ENCODE measurements around the gene SNRPB2. TPM values are rescaled to one million over a fixed set of nuclear protein-coding genes. Genes with fewer than 3 reads are reported as not detected.
A peak's percentile ranks its signal among the peaks of the same experiment; 100 is the strongest.

SNRPB2 gene
- polyA plus RNA-seq (2012; ENCODE audit: low read depth, missing spikeins): 95.7 TPM

- DNase-seq (ENCODE audit: insufficient read length, low spot score) (peak; percentile 70), FAIRE-seq (peak; percentile 86)
- TF ChIP-seq SPI1 (IDR thresholded peaks at IDR 0.05; ENCODE audit: low read depth, low read length): peak; percentile 53
- peak; percentile 88 for TF ChIP-seq POU2F2 (IDR thresholded peaks at IDR 0.05; ENCODE audit: low read depth, low read length)
- peak; percentile 94 for TF ChIP-seq TAF1 (IDR thresholded peaks at IDR 0.05; ENCODE audit: low read depth, low read length)
- TF ChIP-seq POLR2A (IDR thresholded peaks at IDR 0.05; ENCODE audit: low read depth, low read length): peak; percentile 98
- peak; percentile 96 for TF ChIP-seq POLR2AphosphoS5 (IDR thresholded peaks at IDR 0.05; ENCODE audit: low read depth, low read length)
- no peak for TF ChIP-seq PAX5 (IDR thresholded peaks at IDR 0.05; ENCODE audit: insufficient read depth, low read length, severe bottlenecking)
These were observed at the start of gene SNRPB2 for GRCh38 chr20:16729565-16730460. SNRPB2 (plus strand) TSS chr20:16730026; CDS start chr20:16731703, 1,677 bp downstream.

- FAIRE-seq: no peak
These were observed 45.4 kb upstream of the SNRPB2 start for GRCh38 chr20:16684416-16684815.

DNA sequence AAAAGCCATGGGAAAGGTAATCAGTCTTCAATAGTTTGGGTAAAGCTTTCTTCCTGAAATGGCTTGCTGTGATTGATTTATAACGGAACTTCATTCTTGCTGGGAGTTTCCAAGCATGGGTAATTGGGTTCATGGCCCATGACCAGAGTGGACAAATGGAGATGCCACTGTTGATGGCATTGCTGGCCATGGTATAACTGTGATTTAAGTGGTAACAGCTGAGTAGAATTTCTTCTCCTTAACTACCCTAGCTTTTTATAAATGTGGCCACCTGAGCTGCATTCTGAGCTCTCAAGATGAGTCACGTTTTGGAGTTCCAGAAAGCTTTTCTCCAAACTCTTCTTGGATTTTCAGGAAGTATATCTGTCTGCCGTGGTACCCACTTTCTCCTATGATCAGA lies 39.9 kb upstream of the SNRPB2 start:
- FAIRE-seq: no peak
- no peak for TF ChIP-seq TAF1 (IDR thresholded peaks at IDR 0.05; ENCODE audit: low read depth, low read length)
- TF ChIP-seq POLR2AphosphoS5 (IDR thresholded peaks at IDR 0.05; ENCODE audit: low read depth, low read length): no peak
- no peak for TF ChIP-seq PAX5 (IDR thresholded peaks at IDR 0.05; ENCODE audit: insufficient read depth, low read length, severe bottlenecking)
- no peak for TF ChIP-seq POLR2A (IDR thresholded peaks at IDR 0.05; ENCODE audit: low read depth, low read length)
- no peak for TF ChIP-seq POU2F2 (IDR thresholded peaks at IDR 0.05; ENCODE audit: low read depth, low read length)
- TF ChIP-seq SPI1 (IDR thresholded peaks at IDR 0.05; ENCODE audit: low read depth, low read length): no peak
- DNase-seq (ENCODE audit: insufficient read length, low spot score): no peak

More at GRCh38 chr20:16684416-16684815, 45.4 kb upstream of the SNRPB2 start:
- TF ChIP-seq POLR2AphosphoS5 (IDR thresholded peaks at IDR 0.05; ENCODE audit: low read depth, low read length) (no peak), POU2F2 (IDR thresholded peaks at IDR 0.05; ENCODE audit: low read depth, low read length) (no peak), TAF1 (IDR thresholded peaks at IDR 0.05; ENCODE audit: low read depth, low read length) (no peak), SPI1 (IDR thresholded peaks at IDR 0.05; ENCODE audit: low read depth, low read length) (no peak), PAX5 (IDR thresholded peaks at IDR 0.05; ENCODE audit: insufficient read depth, low read length, severe bottlenecking) (no peak), POLR2A (IDR thresholded peaks at IDR 0.05; ENCODE audit: low read depth, low read length) (no peak)
- no peak for DNase-seq (ENCODE audit: insufficient read length, low spot score)

DNA sequence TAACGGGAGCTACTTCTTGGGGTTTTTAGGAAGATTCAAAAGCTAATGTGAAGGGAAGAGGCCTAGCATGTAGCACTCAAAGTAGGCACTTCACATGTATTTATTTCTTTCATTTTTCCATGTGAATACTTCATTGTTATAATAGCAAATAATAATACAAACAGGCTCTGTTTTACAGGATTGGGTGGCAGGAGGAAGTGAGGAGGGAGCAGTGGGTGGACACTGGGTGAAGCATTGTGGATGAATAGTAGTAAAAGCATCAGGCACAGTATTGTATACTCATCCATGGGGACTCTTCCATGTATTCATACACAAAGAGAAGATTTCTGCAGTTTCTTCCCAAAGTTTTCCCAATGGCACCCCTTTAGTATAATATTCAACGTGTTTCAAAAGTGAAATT lies 38.4 kb upstream of the SNRPB2 start:
- TF ChIP-seq POLR2AphosphoS5 (IDR thresholded peaks at IDR 0.05; ENCODE audit: low read depth, low read length) (no peak), POLR2A (IDR thresholded peaks at IDR 0.05; ENCODE audit: low read depth, low read length) (no peak), SPI1 (IDR thresholded peaks at IDR 0.05; ENCODE audit: low read depth, low read length) (no peak), TAF1 (IDR thresholded peaks at IDR 0.05; ENCODE audit: low read depth, low read length) (no peak), PAX5 (IDR thresholded peaks at IDR 0.05; ENCODE audit: insufficient read depth, low read length, severe bottlenecking) (no peak), POU2F2 (IDR thresholded peaks at IDR 0.05; ENCODE audit: low read depth, low read length) (no peak)
- FAIRE-seq (no peak), DNase-seq (ENCODE audit: insufficient read length, low spot score) (no peak)

- FAIRE-seq (no peak), DNase-seq (ENCODE audit: insufficient read length, low spot score) (no peak)
- no peak for TF ChIP-seq POLR2AphosphoS5 (IDR thresholded peaks at IDR 0.05; ENCODE audit: low read depth, low read length)
- TF ChIP-seq POU2F2 (IDR thresholded peaks at IDR 0.05; ENCODE audit: low read depth, low read length): no peak
- no peak for TF ChIP-seq SPI1 (IDR thresholded peaks at IDR 0.05; ENCODE audit: low read depth, low read length)
- TF ChIP-seq PAX5 (IDR thresholded peaks at IDR 0.05; ENCODE audit: insufficient read depth, low read length, severe bottlenecking): no peak
- no peak for TF ChIP-seq POLR2A (IDR thresholded peaks at IDR 0.05; ENCODE audit: low read depth, low read length)
- no peak for TF ChIP-seq TAF1 (IDR thresholded peaks at IDR 0.05; ENCODE audit: low read depth, low read length)
These were observed 37.8 kb upstream of the SNRPB2 start for GRCh38 chr20:16692009-16692408.

DNA sequence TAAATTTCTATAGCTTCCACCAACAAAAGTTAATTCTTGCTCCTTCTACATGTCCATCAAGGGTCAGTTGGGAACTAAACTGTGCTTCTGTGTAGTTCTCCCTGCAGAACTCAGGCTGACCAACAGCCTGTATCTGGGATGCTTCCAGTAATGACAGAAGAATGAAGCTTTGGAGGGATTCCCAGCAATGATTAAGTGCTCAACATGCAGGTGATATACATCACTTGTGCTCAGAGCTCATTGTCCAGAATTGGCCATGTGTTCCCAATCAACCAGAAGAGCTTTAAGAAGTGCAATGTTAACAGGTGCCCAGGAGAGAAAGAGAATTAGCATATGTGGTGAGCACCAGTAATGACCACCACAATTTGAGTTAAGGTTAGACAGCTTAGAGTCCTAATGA lies 37.4 kb upstream of the SNRPB2 start:
- FAIRE-seq: no peak
- DNase-seq (ENCODE audit: insufficient read length, low spot score): no peak
- no peak for TF ChIP-seq SPI1 (IDR thresholded peaks at IDR 0.05; ENCODE audit: low read depth, low read length)

DNA sequence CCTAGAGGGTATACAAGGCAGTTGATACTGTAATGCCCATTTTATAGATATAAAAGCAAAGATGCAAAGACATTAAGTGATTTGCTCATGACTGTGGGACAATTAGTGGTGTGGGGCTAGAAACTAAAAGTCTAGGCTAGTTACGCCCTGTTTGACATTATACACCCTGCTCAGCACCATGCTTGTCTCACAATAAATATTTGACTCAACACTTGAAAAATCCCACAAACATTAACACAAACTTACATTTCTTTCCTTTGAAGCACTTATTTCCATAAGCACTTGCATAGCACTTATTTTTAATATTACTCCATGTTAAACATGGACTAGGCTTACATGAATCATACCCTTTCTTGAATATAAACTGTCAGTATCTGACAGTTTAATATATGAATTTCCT lies 36.5 kb upstream of the SNRPB2 start:
- FAIRE-seq (no peak), DNase-seq (ENCODE audit: insufficient read length, low spot score) (no peak)
- TF ChIP-seq SPI1 (IDR thresholded peaks at IDR 0.05; ENCODE audit: low read depth, low read length) (no peak), TAF1 (IDR thresholded peaks at IDR 0.05; ENCODE audit: low read depth, low read length) (no peak), POU2F2 (IDR thresholded peaks at IDR 0.05; ENCODE audit: low read depth, low read length) (no peak)

GRCh38 chr20:16694161-16694560 lies 35.7 kb upstream of the SNRPB2 start:
- DNase-seq (ENCODE audit: insufficient read length, low spot score) (no peak), FAIRE-seq (no peak)
- TF ChIP-seq POU2F2 (IDR thresholded peaks at IDR 0.05; ENCODE audit: low read depth, low read length) (no peak), TAF1 (IDR thresholded peaks at IDR 0.05; ENCODE audit: low read depth, low read length) (no peak), POLR2AphosphoS5 (IDR thresholded peaks at IDR 0.05; ENCODE audit: low read depth, low read length) (no peak)

DNA sequence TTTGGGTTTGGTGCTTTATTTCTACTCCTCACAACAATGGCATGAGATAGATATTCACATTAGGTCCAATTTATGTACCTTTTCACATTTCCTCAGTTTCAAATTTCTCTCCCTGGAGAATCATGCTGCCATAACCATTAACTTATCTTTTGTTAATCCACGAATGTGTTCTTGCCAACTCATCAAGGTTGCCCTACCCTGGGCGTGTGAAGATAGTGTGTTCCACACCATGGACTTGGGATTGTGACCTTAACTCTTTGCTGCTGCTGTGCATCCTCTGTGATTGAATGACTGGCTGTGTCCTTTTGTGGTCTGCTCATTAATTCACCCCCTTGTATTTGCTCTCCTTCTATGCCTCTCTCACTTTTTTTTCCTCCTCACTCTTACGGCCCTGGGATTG lies 34.2 kb upstream of the SNRPB2 start:
- FAIRE-seq (no peak), DNase-seq (ENCODE audit: insufficient read length, low spot score) (no peak)
- no peak for TF ChIP-seq POLR2AphosphoS5 (IDR thresholded peaks at IDR 0.05; ENCODE audit: low read depth, low read length)
- no peak for TF ChIP-seq TAF1 (IDR thresholded peaks at IDR 0.05; ENCODE audit: low read depth, low read length)
- no peak for TF ChIP-seq POLR2A (IDR thresholded peaks at IDR 0.05; ENCODE audit: low read depth, low read length)
- TF ChIP-seq SPI1 (IDR thresholded peaks at IDR 0.05; ENCODE audit: low read depth, low read length): no peak

DNA sequence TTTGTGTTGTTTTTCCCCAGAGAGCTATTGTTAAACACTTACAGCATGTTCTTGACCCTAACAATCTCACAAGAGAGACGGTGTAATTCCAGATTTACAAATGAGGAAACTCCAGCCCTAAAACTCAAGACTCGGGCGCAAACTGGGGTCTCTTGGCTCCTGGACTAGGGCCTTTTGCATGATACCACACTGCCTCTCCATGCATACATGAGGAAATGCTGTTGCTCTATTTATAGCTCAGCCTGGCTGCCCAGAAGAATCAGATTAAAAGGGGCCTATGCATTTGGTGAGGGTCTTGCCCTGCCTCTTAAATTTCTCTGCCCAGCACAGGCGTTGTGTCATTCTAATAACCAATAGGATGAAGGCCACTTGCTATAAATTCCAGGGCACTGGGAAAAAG lies 30.5 kb upstream of the SNRPB2 start:
- DNase-seq (ENCODE audit: insufficient read length, low spot score): no peak
- FAIRE-seq: no peak
- no peak for TF ChIP-seq POLR2AphosphoS5 (IDR thresholded peaks at IDR 0.05; ENCODE audit: low read depth, low read length)
- no peak for TF ChIP-seq POU2F2 (IDR thresholded peaks at IDR 0.05; ENCODE audit: low read depth, low read length)
- TF ChIP-seq SPI1 (IDR thresholded peaks at IDR 0.05; ENCODE audit: low read depth, low read length): no peak
- no peak for TF ChIP-seq TAF1 (IDR thresholded peaks at IDR 0.05; ENCODE audit: low read depth, low read length)
- TF ChIP-seq POLR2A (IDR thresholded peaks at IDR 0.05; ENCODE audit: low read depth, low read length): no peak
- no peak for TF ChIP-seq PAX5 (IDR thresholded peaks at IDR 0.05; ENCODE audit: insufficient read depth, low read length, severe bottlenecking)
